NCI-H2171 treated with DMSO at 0.1 percent for 48 hours (cell line): ENCODE results near the gene COL26A1.
"Not testable (repeated sequence)": the region's sequence is repeated elsewhere in the genome, so short reads cannot be mapped to it uniquely, and the experiment has no call there.

Experiments
- DNase-seq: peaks from one replicate; lab custom pipeline; 2025; lab: John Stamatoyannopoulos, UW

Gene COL26A1

DNA sequence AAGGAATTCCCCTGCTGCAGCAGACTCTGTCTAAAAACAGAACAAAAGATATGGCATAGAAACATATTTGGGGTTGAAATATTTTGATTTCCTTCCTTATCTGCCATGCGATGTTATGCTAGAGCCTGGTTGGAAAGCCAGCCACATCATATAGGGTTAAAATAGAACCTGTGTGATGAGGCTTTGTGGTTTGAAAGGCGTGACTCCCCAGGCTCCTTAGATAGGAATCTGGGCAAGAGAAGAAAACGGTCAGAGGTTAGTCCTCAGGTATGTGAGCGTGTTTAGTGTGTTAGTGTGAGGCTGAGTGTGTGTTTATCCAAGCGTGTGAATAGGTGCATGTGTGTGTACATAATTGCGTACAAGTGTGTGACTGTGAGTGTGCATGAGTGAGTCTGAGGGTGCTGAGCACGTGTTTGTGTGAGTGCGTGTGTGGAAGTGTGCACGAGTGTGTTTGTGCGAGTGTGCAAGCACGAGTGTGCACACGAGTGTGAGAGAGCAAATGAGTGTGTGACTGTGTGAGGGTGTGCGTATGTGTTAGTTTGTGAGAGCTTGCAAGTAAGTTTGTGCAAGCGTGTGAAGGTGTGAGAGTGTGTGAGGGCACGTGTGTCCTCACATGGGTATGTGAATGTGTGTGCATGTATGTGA is 79.9 kb downstream of the COL26A1 start:
- DNase-seq: no peak

DNA sequence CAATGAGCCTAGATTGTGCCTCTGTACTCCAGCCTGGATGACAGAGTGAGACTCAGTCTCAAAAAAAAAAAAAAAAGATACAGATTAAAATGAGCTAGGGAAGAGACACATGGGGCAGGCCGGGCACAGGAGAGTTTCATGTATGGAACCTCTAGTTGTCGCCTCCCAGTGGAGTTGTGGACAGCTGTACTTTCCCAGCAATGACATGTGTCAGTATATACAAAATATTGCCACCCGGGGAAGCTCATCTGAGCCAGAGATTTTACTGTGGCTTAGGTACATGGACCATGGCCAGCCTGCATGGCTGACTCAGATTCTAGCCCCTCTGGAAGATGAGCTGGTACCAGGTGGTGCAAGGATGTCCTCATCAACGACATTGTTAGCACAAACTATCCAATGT is 87.4 kb downstream of the COL26A1 start:
- no peak for DNase-seq

DNA sequence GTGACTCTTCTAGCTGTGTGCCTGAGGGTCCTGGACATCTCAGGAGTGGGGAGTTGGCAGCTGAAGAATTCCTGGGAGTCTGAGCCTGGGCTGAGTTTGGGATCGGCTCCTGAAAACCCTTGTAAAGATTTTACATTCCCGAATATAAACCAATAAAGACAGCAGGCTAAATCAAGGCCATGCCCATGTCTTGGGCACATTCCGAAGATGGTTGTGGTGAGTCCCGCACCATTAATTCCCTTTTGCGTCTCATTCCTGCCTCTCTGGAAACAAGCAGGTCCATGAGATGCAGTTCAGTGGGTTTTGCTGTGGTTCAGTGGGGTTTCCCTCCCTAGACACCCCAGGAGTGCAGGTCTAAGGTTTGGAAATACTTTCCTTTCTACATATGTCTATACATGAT is 90.9 kb downstream of the COL26A1 start:
- DNase-seq: no peak

DNA sequence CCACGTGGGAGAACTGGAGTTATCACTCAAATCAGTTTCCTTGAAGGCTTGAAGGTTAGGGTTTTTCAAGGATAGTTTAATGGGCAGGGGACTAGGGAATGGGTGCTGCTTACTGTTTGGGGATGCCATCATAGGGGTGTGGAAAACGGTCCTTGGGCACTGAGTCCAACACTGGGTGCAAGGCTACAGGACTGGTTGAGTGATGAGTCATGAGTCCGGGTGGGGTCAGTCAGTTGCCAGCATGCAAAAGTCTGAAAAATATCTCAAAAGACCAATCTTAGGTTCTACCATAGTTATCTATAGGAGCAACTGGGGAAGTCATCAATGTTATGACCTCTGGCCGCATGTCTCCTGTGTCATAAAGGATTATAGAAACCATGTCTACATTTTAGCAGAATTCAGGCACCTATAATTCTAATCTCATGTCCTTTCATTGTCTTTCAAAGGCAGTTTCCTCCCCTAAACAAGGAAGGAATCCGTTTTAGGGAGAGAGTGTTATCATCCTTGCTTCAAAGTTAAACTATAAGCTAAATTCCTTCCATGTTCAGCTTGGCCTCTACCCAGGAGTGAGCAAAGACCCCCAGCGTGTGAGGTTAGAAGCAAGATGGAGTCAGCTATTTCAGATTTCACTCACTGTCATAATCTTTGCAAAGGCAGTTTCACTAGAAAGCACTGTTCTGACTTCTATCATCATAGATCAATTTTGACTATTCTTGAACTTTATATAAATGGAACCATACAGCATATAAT is 94.5 kb downstream of the COL26A1 start:
- DNase-seq: no peak

DNA sequence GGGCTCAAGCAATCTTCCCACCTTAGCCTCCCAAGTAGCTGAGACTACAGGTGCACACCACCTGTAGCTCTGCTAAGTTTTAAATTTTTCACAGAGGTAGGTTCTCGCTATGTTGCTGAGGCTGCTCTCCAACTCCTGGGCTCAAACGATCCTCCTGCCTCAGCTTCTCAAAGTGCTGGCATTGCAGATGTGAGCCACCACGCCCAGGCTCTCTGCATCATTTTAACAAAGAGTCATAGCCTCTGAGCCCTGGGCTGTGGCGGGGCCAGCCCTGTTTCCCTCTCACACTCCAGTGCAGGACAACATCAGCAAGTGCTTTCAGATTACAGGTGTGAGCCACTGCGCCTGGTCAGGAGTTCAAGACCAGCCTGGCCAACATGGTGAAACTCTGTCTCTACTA is 102.5 kb downstream of the COL26A1 start:
- no peak for DNase-seq

DNA sequence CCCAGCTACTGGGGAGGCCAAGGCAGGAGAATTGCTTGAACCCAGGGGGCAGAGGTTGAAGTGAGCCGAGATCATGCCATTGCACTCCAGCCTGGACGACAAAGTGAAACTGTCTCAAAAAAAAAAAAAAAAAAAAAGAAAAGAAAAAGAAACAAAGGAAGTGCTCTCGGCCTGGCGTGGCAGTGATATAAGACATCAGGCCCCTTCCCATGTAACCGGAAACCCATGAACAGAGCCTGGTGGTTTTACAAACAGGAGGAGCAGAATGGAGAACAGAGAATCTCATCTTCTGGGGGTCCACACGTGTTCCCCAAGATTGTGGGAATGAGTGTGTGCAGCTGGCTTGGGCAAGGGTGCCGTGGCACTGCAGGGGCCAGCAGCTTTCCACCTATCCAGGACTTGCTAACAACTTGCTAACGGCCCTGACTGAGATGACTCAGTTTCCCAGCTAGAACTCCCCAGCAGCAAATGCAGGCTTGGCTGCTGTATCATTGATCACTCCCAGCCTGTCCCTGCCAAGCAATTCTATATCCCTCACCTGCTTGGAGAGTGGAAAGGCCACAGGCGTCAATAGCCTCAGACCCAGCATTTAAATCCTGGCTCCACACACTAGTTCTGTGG is 103.0 kb downstream of the COL26A1 start:
- no peak for DNase-seq

DNA sequence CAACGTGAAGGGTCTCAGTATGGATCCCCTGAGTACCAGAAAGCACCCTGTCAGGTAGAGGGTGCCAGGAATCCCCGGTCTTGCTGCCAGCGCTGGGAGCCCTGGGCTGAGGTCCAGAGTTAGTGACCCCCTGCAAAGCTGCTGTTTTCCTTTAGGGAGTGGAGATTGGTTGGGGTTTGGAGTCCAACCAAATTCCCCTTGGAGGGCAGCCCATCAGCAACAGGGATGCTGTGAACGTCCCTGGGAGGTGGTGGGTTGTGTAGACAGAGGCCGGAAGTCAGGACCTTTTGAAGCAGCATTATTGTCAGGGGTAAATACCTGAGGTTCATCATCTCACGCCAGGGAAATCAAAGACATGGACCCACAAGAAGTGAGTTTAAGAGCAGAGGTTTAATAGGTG is 104.2 kb downstream of the COL26A1 start:
- DNase-seq: no peak

DNA sequence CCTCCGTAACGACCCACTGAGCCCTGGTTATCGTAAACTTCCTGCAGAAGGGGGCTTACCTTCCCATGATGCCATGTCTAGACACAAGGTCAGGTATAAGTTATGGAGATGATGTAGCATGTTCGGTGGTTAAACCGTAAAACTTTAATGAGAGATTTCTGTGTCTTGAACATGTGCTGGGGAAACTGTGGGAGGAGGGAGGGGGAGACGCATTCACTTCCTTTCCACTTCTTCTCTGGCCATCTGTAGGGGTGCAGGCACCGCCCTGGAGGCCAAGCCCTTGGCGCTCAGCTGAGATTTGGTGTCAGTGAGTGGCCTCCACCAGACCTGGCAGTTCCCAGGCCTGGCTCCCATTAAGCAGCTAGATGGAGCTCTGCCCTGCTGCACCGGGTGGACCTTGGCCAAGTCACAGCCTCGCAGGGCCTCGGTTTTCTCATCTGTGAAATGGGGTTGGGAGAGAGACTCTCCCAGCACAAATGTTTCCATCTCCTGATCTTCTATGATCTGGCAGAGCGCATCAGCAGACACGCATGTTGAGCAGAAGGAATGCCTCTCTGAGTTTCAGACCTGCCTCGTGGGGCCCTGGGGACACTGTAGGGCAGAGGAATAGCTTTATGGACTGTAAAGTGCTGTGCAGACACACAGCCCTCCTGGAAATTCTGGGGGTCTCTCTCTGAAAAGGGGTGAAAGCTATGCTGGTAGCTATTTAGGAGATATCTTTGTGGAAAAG is 106.0 kb downstream of the COL26A1 start:
- DNase-seq: no peak

DNA sequence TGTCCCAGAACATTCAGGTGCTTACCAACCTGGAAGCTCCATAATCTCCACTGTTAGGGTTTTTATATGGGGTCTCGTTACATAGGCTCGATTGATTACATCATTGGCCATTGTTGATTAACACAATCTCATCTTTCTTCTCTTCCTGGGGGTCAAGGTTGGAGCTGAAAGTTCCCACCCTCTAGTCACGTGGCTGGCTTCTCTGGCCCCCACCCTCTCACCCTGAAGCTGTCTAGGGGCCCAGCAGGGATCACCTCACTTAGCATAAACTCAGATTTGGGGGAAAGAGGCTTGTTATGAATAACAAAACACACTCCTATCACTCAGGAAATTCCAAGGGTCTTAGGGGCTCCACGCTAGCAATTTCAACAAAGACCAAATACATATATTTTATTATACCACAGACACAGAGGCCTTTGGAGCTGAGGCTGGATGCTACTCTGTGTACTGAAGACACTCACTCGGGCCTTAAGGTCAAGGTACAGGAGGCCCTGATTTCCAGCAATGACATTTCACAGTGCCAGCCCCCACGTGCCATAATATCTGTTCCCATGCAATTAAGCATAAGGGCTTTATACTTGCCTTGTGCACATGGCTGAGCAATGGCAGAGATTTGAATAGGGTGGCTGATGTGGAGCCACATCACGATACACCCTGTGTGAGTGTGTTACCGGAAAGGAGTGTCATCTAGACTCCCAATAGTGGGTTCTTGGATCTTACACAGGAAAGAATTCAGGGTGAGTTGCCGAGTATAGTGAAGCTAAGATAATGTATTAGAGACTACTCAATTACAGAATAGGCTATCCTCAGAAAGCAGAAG is 108.2 kb downstream of the COL26A1 start:
- DNase-seq: no peak

DNA sequence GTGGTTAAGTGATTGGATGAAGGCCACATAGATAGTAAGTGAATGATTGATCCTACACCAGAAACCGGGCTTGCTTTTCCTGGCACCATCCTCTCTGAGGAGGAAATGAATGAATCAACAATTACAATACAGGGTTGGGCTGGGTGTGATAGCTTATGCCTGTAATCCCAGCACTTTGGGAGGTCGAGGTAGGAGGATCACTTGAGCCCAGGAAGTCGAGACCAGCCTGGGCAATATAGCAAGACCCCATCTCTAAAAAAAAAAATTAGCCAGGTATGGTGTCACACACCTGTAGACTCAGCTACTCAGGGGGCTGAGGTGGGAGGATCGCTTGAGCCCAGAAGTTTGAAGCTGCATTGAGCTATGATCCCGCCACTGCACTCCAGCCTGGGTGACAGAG is 111.5 kb downstream of the COL26A1 start:
- no peak for DNase-seq

DNA sequence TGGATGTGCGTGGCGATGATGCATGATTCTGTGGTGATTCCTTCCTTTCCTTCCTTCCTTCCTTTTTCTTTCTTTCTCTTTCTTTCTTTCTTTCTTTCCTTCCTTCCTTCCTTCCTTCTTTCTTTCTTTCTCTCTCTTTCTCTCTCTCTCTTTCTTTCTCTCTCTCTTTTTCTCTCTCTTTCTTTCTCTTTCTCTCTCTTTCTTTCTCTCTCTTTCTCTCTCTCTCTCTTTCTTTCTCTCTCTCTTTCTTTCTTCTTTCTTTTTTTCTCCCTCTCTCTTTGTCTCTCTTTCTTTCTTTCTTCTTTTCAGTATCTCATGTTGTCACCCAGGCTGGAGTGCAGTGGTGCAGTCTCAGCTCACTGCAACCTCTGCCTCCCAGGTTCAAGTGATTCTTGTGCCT is 113.0 kb downstream of the COL26A1 start:
- not testable (repeated sequence) for DNase-seq

DNA sequence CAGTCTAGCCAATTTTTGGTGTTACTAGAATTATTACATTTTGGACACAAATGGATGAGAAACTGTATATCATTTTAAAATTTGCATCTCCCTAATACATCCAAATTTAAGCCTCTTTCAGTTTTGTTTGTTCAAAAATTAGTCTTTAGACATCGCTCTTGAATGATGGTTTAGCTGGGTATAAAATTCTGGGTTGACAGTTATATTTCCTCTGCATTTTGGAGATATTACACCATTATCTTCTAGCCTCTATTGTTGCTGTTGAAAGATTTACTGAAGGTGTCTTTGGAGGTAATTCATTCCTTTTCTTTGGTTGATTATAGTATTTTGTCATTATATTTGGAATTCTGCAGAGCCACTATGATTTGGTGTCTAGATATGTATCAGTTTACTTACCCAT is 116.5 kb downstream of the COL26A1 start:
- DNase-seq: no peak

DNA sequence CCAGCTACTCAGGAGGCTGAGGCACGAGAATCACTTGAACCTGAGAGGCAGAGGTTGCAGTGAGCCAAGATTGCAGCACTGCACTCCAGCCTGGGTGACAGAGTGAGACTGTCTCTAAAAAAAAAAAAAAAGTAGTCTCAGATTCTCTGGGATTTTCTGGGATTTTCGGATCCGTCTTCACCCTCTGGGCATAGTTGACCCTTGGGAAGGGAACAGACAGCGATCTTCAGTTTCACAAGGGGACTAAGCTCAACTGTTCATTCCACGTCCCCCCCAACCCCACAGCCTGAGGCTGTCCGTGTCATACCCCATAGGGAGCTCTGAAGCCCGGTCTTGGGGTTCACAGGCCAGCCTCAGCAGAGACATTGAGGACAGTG is 123.4 kb downstream of the COL26A1 start:
- not testable (repeated sequence) for DNase-seq

DNA sequence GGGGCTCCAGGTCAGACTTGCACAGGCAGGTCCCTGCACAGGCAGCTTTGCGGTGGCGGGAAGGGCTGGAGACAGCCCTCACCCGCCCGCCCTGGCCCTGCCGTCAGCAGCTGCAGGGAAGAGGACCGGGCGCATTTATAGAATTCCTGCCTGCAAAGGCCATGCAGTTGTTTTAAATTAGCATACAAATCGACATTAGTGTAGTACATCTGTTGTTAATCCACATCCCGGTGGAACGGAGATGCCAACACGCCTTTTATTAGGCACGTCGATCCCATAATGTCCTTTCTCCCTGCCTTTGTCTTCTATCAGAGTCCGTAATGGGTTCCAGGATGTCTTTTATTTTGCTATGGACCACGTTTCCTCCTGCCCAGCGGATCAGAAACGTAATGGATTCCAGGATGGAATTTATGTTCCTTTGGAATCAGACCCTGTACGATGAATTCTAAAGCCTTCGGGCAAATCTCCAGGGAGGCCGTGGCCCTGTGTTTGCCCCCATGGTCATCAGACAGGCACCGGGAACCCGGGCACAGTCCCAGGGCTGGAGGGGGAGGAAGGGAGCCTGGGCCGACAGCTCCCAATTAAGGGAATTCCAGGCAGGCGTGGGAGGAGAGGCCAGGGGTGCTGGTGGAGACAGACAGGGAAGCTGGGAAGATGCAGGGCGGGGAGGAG is 123.9 kb downstream of the COL26A1 start:
- no peak for DNase-seq

DNA sequence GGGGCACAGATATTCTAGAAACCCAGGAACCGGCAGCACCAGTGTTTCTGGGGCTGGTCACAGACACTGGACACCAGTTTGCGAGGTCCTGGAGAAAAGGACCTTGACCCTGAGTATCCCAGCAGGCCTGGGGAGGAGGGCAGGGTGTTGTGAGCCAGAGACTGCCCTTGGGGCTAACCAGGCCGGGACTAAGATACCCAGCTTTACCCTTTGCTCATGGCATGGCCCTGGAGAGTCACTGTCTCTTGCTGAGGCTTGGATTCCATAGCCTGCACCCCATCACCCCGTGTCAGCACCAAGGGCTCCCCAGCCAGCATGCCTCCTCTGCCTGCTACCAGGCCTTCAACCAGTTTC is 124.4 kb downstream of the COL26A1 start:
- no peak for DNase-seq

DNA sequence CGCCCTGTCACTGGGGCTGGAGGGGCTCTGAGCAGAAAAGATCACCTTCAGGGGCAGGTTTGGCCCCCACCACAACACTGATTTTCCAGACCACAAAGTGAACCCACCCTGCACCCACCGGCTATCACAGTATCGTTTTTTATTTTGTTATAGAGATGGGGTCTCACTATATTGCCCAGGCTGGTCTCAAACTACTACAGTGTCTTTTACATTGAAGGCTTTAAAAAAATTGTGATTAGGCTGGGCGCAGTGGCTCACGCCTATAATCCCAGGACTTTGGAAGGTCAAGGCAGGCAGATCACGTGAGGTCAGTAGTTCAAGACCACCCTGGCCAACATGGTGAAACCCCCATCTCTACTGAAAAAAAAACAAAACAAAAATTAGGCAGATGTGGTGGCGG is 125.1 kb downstream of the COL26A1 start:
- DNase-seq: no peak

DNA sequence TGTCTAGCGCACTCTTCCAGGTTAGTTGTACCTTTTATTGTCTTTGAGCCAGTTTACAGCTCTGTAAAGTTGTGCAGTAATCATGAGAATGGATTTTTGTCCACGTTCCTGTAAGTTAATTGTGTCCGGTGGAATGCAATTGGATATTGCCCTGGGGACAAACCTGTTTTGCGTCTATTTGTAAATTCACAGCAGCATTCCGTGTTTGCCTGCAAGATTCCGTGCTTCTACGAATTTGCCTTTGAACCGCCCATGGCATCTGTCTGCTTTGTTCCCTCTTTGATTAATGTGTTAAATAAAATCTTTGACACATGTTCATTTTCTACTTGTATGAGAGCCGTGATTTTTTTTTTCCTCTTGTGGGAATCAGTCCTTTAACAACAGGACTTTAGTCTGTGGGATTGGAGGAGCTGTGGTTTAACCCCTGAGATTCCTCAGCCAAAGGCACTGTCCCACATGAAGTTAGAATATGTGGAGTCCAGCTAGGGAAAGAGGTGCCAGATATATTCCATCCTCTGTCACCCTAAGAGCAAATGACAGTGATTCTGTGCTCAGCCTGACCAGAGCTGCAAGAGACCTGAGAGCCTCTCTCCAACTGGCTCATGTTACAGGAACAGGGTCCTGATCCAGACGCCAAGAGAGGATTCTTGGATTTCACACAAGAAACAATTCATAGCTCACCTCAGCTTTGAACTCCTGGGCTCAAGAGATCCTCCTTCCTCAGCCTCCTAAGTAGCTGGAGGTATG is 126.3 kb downstream of the COL26A1 start:
- peak; percentile 66 for DNase-seq

DNA sequence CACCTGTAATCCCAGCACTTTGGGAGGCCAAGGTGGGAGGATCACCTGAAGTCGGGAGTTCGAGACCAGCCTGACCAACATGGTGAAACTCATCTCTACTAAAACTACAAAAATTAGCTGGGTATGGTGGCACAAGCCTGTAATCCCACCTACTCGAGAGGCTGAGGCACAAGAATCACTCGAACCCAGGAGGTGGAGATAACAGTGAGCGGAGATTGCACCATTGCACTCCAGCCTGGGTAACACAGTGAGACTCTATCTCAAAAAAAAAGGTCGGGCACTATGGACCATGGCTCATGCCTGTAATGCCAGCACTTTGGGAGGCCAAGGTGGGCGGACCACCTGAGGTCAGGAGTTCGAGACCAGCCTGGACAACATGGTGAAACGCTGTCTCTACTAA is 127.8 kb downstream of the COL26A1 start:
- DNase-seq: not testable (repeated sequence)

DNA sequence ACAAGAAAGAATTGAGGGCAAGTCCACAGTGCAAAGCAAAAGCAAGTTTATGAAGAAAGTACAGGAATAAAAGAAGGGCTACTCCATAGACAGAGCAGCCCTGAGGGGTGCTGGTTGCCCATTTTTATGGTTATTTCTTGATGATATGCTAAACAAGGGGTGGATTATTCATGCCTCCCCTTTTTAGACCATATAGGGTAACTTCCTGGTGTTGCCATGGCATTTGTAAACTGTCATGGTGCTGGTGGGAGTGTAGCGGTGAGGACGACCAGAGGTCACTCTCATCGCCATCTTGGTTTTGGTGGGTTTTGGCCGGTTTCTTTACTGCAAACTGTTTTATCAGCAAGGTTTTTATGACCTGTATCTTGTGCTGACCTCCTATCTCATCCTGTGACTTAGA is 128.8 kb downstream of the COL26A1 start:
- DNase-seq: not testable (repeated sequence)

DNA sequence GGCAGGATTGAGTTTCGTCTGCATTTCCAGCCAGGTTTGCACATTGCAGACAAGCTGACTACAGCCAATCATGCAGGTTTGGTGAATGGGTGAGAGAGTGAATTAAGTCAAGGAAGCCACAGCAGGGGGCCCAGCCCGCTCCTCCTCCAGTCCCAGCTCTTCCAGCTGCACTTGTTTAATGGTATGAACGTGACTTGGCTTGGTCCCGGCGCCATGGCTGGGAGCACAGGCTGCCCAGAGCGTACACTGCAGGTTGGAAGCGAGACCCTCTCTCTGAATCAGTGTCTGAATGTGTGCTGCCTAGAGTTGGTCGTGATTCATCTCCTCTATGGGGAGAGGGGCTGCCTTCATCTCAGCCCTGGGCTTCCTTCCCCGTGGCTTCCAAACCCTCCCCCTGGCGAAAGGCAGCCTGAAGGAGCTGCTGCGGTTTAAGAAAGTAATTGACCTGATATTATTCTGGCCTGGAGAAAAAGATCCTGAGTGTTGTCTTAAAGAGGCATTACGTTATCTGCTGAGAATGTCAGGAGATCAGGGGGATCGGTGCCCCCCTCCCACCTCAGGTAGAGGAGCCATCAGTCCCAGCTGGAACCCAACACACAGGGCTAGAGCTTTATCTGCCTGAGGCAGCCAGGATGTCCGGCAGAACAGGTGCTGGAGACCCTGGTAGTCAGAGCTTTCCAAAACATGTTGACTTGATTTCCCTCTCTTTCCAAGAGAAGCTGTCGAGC is 132.1 kb downstream of the COL26A1 start:
- peak; percentile 19 for DNase-seq
